Caki2 (cell line): ENCODE measurements around the gene LYG1. TPM values are rescaled to one million over a fixed set of nuclear protein-coding genes. Genes with fewer than 3 reads are reported as not detected.
"Not testable (repeated sequence)": the region's sequence is repeated elsewhere in the genome, so short reads cannot be mapped to it uniquely, and the experiment has no call there.

Experiments used
- DNase-seq: peaks from one replicate; pipeline ENCODE4 v3.0.0-alpha.2; 2015; ENCODE audit warnings: low read depth
- in situ Hi-C: cut with HindIII; loops from 2 replicates; pipeline ENCODE4 v1.10.0; 2016; ENCODE audit warnings: low sequenced_read_pairs, low pct_unique_long_range_greater_than_20kb, mixed read lengths
- total RNA-seq: library from RNA; depleted of rRNA; stranded (reverse); fragments of >200 nt; shearing (Covaris generic); gene quantifications from 2 replicates; pipeline ENCODE4 v1.2.3, GENCODE V29; 2014; ENCODE audit warnings: low replicate concordance; rRNA removed

LYG1 gene
- total RNA-seq, 1 experiment from 2014 or later = not detected

- in situ Hi-C loops = no loop called here
- DNase-seq = no peak
These were observed 20.9 kb downstream of the LYG1 start for GRCh38 chr2:99279969-99280695.

GRCh38 chr2:99278793-99279291, 22.2 kb downstream of the LYG1 start:
- in situ Hi-C loops = no loop called here
- DNase-seq = peak; percentile 62

- in situ Hi-C loops, DNase-seq: not testable (repeated sequence)
These were observed 22.7 kb downstream of the LYG1 start for GRCh38 chr2:99278195-99278765.

GRCh38 chr2:99275882-99276281, 25.1 kb downstream of the LYG1 start:
- no peak for DNase-seq
- in situ Hi-C loops = no loop called here

- in situ Hi-C loops = no loop called here
- DNase-seq = no peak
These were observed 39.8 kb downstream of the LYG1 start for GRCh38 chr2:99261242-99261641.

GRCh38 chr2:99260184-99260583, 40.8 kb downstream of the LYG1 start:
- in situ Hi-C loops = no loop called here
- DNase-seq = no peak

GRCh38 chr2:99259465-99259864, 41.5 kb downstream of the LYG1 start:
- DNase-seq = no peak
- in situ Hi-C loops = no loop called here

GRCh38 chr2:99256677-99257076, 44.3 kb downstream of the LYG1 start:
- in situ Hi-C loops = no loop called here

GRCh38 chr2:99255491-99256318, 45.3 kb downstream of the LYG1 start, which contains the start of gene LYG2:
TSS of gene LYG2 (minus strand) at chr2:99255666. CDS start at chr2:99254260, 1,406 bp downstream.
- in situ Hi-C loops = no loop called here
- DNase-seq = no peak

More at GRCh38 chr2:99256677-99257076, 44.3 kb downstream of the LYG1 start:
- DNase-seq = no peak

GRCh38 chr2:99249951-99250350, 51.0 kb downstream of the LYG1 start:
- no peak for DNase-seq
- in situ Hi-C loops = no loop called here

- no peak for DNase-seq
- in situ Hi-C loops = no loop called here
These were observed 58.8 kb downstream of the LYG1 start for GRCh38 chr2:99242151-99242550.

- DNase-seq = no peak
- in situ Hi-C loops = no loop called here
These were observed 60.6 kb downstream of the LYG1 start for GRCh38 chr2:99240431-99240830.

GRCh38 chr2:99238599-99238998, 62.4 kb downstream of the LYG1 start:
- in situ Hi-C loops = no loop called here
- DNase-seq = no peak

Other genes starting within 250 kb of the LYG1 start
- 0.95 and 4.2 TPM in 2 replicates for gene C2orf15, start 159.5 kb downstream of the LYG1 start, total RNA-seq
- 0.35 and 1.8 TPM in 2 replicates for gene TSGA10, start 146.3 kb downstream of the LYG1 start, total RNA-seq
- 15.7 and 25.2 TPM in 2 replicates for gene LIPT1, start 146.2 kb downstream of the LYG1 start, total RNA-seq
- gene MITD1, start 120.1 kb downstream of the LYG1 start, total RNA-seq = 30.1 and 40.0 TPM in 2 replicates
- 54.8 and 78.0 TPM in 2 replicates for gene MRPL30, start 120.0 kb downstream of the LYG1 start, total RNA-seq
- not detected in 2 replicates for gene LYG2, start 45.5 kb downstream of the LYG1 start, total RNA-seq
- 92.7 and 117 TPM in 2 replicates for gene TXNDC9, start 35.1 kb upstream of the LYG1 start, total RNA-seq
- 2.0 and 3.6 TPM in 2 replicates for gene EIF5B, start 36.2 kb upstream of the LYG1 start, total RNA-seq
- gene REV1, start 188.8 kb upstream of the LYG1 start, total RNA-seq = 16.2 and 33.9 TPM in 2 replicates